PC-3 (cell line): ENCODE data around the gene CYBC1. TPM values are rescaled to one million over a fixed set of nuclear protein-coding genes. Genes with fewer than 3 reads are reported as not detected.

Source experiments
- total RNA-seq: library from RNA; depleted of rRNA; stranded (reverse); fragments of >200 nt; gene quantifications from 2 replicates; pipeline ENCODE4 v1.2.3, GENCODE V29; 2014; rRNA removed

Gene CYBC1
- total RNA-seq, 1 experiment from 2014 or later = 77.2 TPM

Other genes with a start within 250 kb of the CYBC1 start
- 35.0 and 36.6 TPM in 2 replicates for gene CCDC57, start 237.9 kb downstream of the CYBC1 start, total RNA-seq
- 286 and 447 TPM in 2 replicates for gene SLC16A3, start 221.7 kb downstream of the CYBC1 start, total RNA-seq
- 58.6 and 73.5 TPM in 2 replicates for gene CSNK1D, start 177.1 kb downstream of the CYBC1 start, total RNA-seq
- 0.15 and 0.98 TPM in 2 replicates for gene CD7, start 133.1 kb downstream of the CYBC1 start, total RNA-seq
- gene SECTM1, start 117.0 kb downstream of the CYBC1 start, total RNA-seq = 56.0 and 61.7 TPM in 2 replicates
- gene TEX19, start 91.5 kb downstream of the CYBC1 start, total RNA-seq = 0.46 and 1.2 TPM in 2 replicates
- not detected in 2 replicates for gene UTS2R, start 79.0 kb downstream of the CYBC1 start, total RNA-seq
- gene HEXD, start 32.4 kb downstream of the CYBC1 start, total RNA-seq = 12.7 and 18.3 TPM in 2 replicates
- gene OGFOD3, start 32.2 kb downstream of the CYBC1 start, total RNA-seq = 56.1 and 79.2 TPM in 2 replicates
- gene NARF, start 8.0 kb upstream of the CYBC1 start, total RNA-seq = 59.5 and 64.6 TPM in 2 replicates
- 60.5 and 71.0 TPM in 2 replicates for gene FOXK2, start 69.0 kb upstream of the CYBC1 start, total RNA-seq
- gene WDR45B, start 197.7 kb upstream of the CYBC1 start, total RNA-seq = 101 and 110 TPM in 2 replicates
- 16.5 and 22.4 TPM in 2 replicates for gene RAB40B, start 247.9 kb upstream of the CYBC1 start, total RNA-seq